Measurements from ENCODE around the gene UTP20.

DNA sequence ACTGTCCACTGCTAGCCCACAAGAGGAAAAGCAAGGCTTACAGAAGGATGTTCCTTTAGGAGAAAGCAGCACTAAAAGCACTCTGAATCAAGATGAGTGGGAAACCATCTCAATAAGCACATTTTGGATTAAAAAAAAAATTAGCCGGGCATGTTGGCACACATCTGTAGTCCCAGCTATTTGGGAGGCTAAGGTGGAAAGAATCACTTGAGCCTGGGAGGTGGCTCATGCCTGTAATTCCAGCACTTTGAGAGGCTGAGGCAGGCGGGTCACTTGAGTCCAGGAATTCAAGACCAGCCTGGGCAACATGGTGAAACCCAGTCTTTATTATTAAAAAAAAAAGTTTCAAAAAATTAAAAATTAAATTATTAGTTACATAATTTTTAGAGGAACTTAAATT lies 144.7 kb downstream of the UTP20 start:
- TF ChIP-seq, protein P1, sequence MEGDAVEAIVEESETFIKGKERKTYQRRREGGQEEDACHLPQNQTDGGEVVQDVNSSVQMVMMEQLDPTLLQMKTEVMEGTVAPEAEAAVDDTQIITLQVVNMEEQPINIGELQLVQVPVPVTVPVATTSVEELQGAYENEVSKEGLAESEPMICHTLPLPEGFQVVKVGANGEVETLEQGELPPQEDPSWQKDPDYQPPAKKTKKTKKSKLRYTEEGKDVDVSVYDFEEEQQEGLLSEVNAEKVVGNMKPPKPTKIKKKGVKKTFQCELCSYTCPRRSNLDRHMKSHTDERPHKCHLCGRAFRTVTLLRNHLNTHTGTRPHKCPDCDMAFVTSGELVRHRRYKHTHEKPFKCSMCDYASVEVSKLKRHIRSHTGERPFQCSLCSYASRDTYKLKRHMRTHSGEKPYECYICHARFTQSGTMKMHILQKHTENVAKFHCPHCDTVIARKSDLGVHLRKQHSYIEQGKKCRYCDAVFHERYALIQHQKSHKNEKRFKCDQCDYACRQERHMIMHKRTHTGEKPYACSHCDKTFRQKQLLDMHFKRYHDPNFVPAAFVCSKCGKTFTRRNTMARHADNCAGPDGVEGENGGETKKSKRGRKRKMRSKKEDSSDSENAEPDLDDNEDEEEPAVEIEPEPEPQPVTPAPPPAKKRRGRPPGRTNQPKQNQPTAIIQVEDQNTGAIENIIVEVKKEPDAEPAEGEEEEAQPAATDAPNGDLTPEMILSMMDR (IDR thresholded peaks at IDR 0.05) = no peak
- TF ChIP-seq, protein P2, sequence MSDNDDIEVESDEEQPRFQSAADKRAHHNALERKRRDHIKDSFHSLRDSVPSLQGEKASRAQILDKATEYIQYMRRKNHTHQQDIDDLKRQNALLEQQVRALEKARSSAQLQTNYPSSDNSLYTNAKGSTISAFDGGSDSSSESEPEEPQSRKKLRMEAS (IDR thresholded peaks at IDR 0.05; ENCODE audit: low read depth) = no peak
- TF ChIP-seq EZH2phosphoT487 (IDR thresholded peaks at IDR 0.05; ENCODE audit: borderline replicate concordance, low read depth) = no peak
- TF ChIP-seq SIN3A (IDR thresholded peaks at IDR 0.05; ENCODE audit: borderline replicate concordance, low read depth, low read length) = no peak
- TF ChIP-seq, protein P3, sequence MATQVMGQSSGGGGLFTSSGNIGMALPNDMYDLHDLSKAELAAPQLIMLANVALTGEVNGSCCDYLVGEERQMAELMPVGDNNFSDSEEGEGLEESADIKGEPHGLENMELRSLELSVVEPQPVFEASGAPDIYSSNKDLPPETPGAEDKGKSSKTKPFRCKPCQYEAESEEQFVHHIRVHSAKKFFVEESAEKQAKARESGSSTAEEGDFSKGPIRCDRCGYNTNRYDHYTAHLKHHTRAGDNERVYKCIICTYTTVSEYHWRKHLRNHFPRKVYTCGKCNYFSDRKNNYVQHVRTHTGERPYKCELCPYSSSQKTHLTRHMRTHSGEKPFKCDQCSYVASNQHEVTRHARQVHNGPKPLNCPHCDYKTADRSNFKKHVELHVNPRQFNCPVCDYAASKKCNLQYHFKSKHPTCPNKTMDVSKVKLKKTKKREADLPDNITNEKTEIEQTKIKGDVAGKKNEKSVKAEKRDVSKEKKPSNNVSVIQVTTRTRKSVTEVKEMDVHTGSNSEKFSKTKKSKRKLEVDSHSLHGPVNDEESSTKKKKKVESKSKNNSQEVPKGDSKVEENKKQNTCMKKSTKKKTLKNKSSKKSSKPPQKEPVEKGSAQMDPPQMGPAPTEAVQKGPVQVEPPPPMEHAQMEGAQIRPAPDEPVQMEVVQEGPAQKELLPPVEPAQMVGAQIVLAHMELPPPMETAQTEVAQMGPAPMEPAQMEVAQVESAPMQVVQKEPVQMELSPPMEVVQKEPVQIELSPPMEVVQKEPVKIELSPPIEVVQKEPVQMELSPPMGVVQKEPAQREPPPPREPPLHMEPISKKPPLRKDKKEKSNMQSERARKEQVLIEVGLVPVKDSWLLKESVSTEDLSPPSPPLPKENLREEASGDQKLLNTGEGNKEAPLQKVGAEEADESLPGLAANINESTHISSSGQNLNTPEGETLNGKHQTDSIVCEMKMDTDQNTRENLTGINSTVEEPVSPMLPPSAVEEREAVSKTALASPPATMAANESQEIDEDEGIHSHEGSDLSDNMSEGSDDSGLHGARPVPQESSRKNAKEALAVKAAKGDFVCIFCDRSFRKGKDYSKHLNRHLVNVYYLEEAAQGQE (IDR thresholded peaks at IDR 0.05; ENCODE audit: low read depth, low read length) = no peak
- no peak for TF ChIP-seq FOXM1 (IDR thresholded peaks at IDR 0.05; ENCODE audit: low read depth)
- TF ChIP-seq TCF12 (IDR thresholded peaks at IDR 0.05) = no peak
- no peak for TF ChIP-seq RAD21 (IDR thresholded peaks at IDR 0.05; ENCODE audit: low read length)
- no peak for TF ChIP-seq EP300 (IDR thresholded peaks at IDR 0.05; ENCODE audit: borderline replicate concordance in 1 of 2, low read depth in 1 of 2, low read length in 1 of 2)
- TF ChIP-seq, protein P4, sequence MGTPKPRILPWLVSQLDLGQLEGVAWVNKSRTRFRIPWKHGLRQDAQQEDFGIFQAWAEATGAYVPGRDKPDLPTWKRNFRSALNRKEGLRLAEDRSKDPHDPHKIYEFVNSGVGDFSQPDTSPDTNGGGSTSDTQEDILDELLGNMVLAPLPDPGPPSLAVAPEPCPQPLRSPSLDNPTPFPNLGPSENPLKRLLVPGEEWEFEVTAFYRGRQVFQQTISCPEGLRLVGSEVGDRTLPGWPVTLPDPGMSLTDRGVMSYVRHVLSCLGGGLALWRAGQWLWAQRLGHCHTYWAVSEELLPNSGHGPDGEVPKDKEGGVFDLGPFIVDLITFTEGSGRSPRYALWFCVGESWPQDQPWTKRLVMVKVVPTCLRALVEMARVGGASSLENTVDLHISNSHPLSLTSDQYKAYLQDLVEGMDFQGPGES (IDR thresholded peaks at IDR 0.05; ENCODE audit: low read depth, low read length) = no peak
- TF ChIP-seq, protein P5, sequence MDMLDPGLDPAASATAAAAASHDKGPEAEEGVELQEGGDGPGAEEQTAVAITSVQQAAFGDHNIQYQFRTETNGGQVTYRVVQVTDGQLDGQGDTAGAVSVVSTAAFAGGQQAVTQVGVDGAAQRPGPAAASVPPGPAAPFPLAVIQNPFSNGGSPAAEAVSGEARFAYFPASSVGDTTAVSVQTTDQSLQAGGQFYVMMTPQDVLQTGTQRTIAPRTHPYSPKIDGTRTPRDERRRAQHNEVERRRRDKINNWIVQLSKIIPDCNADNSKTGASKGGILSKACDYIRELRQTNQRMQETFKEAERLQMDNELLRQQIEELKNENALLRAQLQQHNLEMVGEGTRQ (IDR thresholded peaks at IDR 0.05; ENCODE audit: borderline replicate concordance, low read depth, low read length) = no peak

All from SK-N-SH (cell line).